GM11168 (cell line): ENCODE results near the gene INTS1.
"Not testable (repeated sequence)": the region's sequence is repeated elsewhere in the genome, so short reads cannot be mapped to it uniquely, and the experiment has no call there.

Experiments used
- in situ Hi-C: fragments of 300-500 bp; cut with MboI; formaldehyde crosslinking; loops from one replicate; pipeline ENCODE4 v1.12.0; 2022; ENCODE audit warnings: low sequenced_read_pairs; ENCODE audit not compliant: unreplicated experiment

Gene INTS1

DNA sequence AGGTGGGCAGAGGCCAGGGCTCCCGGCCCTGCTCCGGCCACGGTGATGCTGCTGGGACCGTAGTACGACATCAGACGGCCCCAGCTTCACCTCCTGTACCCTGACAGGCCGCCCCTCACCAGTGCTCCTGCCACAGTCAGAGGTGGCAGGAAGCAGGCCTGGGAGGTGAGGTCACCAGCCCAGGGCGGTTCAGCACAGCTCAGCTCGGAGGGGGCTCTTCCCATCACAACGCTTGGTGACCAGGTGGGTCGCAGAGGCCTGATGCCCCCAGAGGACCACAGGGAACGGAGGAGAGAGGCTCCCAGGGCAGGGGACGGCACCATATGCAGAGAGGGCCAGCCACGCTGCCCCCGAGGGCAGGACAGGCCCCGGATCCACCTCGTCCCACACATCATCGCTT, 53.8 kb downstream of the INTS1 start:
- in situ Hi-C loops = no loop called here

DNA sequence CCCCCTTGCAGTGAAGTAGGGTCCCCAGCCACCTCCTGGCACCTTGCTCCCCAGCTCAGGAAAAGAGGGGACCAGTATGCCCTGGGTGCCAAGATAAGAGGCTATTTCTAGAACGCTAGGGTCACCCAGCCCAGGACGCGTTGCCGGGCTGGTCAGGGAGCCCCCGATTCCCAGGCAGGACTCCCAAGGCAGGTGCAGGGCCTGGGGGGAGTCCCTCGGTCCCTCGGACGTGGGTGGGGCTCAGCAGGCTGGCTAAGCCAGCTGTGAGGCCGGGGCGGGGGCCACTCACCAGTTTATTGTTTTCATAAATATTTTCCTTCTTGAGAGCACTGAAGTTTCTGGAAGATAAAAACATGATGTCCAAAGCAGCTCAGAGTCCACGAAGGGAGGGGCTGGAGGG, 54.2 kb downstream of the INTS1 start:
- in situ Hi-C loops = no loop called here

DNA sequence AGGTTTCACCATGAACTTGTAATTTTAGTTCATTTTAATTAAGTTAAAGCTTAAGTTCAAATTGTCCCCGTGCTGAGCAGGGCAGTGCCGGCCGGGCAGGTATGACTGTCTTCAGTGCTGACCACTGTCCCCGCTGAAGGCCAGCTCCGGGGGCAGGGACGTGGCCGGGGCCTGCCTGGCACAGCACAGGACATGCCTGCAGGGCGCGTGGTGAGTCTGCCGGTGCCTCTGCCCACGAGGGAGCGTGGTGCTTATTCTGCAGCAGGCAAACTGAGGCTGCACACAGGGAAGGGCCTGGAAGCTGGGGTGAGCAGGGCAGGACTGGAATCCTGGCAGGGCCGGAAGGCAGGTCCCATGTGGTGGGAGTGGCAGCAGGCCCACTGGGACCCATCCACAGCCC, 54.7 kb downstream of the INTS1 start:
- in situ Hi-C loops = no loop called here

DNA sequence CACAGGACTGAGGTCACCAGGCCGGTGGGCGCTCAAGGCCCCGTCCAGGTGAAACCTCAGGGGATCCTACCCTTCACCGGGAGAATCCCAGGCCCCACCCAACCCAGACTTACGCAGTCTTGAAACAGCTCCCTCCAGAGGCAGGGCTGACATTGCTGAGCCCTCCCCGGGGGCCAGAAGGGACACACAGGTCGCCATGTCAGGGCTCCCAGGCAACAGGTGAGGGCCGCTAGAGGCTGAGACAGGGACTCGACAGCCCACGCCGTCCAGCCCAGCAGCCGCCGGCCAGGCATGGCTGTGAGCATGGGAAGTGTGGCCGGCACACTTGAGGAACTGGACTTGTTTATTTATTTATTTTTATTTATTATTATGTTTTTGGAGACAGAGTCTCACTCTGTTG, 55.2 kb downstream of the INTS1 start:
- in situ Hi-C loops = no loop called here

DNA sequence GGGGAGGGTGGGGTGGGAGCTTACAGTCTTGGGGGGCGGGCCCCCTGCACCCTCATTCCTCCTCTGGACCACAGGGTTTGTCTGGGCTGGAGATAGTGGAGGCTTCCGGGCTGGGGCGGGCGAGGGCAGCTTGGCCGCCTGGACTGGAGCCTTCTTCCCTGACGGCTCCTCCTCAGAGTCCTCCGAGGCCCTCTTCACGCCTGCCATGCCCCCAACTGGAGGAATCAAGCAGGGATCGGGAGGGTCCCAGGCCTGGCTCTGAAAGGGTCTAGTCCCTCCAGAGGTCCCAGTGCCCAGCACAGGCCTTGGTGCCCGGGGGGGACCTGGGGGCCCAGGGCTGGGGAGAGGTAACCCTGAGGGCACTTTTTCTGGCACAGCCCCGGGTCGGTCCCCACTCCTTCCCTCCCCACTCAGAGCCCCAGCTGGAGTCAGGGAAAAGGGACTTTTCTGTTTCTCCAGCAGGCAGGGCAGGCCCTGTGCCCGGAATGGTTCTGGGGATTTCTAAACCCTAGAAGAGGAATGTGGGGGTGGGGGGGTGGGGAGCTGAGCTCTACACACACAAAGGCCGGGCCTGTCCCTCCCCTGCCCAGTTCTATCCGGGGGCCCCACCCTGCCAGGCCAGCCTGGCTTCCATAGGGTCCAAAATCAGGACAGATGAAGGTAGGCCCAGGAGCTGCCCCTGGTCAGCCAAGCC, 56.5 kb downstream of the INTS1 start:
- in situ Hi-C loops = no loop called here

DNA sequence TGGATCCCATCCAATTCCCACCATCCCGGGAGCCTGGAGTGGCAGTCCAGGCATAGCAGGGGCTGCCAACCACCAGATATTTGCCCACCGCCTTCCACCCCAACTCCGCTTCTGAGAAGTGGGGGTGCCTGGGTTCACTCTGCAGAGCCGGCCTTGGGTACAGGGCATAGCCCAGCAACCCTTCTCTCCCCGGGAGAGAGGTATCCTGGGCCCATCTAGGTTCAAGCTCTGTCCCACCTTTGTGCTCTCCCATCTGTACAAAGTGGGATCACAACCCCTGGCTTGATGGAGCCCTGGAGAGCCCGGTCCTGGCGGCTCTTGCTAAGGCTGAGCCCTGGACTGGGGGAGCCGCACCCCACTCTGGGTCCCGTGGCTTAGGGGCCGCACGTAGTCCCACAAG, 57.1 kb downstream of the INTS1 start:
- in situ Hi-C loops = no loop called here

DNA sequence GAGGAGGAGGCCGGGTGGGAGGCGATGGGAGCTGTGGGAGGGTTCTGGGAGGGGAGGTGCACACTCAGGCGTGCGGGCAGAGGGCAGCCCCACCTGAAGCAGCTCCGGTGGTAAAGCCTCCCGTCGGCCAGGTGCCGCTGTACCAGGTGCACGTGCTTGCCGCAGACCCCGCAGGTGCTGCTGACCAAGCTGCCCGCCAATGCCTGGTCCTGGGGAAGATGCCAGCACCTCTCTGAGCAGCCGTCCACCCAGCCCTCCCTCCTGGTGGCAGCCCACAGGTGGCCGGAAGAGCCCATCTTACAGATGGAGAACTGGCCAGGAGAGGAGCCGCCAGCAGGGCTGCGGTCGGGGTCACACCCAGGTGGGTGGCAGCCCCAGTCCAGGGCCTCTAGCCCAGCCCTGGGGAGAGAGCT, 57.6 kb downstream of the INTS1 start:
- in situ Hi-C loops = no loop called here

DNA sequence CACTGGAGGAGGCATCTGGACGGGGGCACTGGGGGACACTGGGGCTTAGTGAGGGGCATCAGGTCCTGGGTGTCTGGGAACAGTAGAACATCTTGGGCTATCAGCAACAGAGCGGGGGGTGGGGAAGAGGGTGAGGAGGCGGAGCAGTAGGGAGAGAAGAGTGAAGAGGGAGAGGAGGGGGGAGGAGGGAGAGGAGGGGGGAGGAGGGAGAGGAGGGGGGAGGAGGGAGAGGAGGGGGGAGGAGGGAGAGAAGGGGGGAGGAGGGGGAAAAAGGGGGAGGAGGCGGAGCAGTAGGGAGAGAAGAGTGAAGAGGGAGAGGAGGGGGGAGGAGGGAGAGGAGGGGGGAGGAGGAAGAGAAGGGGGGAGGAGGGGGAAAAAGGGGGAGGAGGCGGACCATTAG, 58.2 kb downstream of the INTS1 start:
- in situ Hi-C loops = not testable (repeated sequence)

DNA sequence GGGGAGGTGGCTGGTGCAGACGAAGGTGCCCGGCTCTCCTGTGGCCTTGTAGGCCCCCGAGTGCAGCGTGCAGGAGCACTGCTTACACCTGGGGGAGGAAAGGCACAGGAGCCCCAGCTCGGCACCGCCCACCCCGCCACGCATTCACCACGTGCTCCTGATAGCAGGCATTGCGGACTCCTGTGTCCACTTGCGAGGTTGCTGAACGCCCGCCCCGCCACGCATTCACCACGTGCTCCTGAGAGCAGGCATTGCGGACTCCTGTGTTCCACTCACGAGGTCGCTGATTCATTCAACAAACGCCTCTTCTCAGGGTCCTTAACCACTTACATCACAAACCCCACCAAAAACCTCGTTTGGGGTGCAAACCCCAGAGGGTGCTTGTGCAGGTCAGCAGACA, 58.8 kb downstream of the INTS1 start:
- in situ Hi-C loops = no loop called here

DNA sequence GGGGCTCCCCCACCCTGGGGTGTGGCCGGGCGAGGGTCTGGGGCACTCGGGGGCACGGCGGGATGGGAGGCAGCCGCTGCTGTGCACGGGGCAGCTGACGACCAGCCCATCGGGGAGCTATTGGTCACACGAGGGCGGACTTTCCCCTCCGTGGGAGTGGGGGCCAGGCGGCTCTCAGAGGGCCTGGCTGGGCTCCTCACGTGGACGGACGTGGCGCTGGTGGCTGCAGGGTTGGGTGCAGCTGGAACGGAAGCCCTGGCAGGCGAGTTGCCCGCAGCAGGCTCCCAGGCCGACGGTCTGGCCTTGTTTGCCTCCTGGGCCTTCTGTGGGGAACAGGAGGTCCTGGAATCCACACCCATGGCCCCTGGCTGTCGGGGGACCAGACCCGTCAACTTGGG, 59.3 kb downstream of the INTS1 start:
- in situ Hi-C loops = no loop called here

DNA sequence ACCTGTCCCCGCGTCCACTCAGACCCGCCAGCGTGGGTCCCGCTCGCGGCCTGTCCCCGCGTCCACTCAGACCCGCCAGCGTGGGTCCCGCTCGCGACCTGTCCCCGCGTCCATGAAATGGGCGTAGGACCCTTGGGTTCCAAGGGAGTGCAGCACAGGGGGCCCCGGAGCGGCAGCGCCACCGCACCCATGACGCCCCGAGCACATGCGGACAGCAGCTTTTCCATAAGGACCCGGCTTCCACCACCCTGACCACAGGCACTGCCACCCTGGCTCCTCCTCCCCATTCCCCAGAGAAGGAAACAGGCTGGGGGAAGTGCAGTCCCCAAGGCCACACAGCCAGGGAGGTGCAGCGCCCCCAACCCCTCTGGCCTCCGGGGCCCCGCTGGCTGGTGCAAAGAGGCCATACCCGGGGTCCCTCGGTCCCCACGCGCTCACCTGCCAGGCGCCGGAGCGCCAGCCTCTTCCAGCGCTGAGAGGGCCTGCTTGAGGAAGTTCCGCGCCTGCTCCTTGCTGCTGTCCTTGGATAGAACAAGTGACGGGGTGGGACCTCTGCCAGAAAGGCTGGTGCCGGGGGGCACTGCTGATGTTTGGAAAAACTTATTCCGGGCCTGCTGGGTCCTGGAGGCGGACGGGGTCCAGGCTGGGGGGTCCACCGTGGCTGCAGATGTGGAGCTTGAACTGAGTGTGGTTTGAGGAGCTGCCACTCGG, 59.8 kb downstream of the INTS1 start:
- in situ Hi-C loops = no loop called here

DNA sequence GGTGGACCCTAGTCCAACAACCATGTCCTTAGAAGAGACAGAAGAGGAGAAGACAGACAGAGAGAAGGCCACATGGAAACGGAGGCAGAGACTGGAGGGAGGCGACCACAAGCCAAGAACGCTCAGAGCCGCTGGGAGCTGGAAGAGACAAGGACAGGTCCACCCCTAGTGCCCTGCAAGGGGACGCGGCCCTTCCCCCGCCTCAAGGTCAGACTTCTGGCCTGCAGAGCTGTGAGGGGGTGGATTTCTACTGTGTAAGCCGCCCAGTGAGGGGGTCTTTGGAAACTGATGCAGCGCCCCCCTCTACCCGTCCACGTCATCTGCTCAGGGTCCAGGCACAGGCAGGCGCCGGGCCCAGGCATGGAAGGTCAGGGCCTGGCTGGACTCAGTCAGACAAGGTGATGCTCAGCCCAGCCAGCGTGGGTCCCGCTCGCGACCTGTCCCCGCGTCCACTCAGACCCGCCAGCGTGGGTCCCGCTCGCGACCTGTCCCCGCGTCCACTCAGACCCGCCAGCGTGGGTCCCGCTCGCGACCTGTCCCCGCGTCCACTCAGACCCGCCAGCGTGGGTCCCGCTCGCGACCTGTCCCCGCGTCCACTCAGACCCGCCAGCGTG, 60.5 kb downstream of the INTS1 start:
- in situ Hi-C loops = not testable (repeated sequence)

DNA sequence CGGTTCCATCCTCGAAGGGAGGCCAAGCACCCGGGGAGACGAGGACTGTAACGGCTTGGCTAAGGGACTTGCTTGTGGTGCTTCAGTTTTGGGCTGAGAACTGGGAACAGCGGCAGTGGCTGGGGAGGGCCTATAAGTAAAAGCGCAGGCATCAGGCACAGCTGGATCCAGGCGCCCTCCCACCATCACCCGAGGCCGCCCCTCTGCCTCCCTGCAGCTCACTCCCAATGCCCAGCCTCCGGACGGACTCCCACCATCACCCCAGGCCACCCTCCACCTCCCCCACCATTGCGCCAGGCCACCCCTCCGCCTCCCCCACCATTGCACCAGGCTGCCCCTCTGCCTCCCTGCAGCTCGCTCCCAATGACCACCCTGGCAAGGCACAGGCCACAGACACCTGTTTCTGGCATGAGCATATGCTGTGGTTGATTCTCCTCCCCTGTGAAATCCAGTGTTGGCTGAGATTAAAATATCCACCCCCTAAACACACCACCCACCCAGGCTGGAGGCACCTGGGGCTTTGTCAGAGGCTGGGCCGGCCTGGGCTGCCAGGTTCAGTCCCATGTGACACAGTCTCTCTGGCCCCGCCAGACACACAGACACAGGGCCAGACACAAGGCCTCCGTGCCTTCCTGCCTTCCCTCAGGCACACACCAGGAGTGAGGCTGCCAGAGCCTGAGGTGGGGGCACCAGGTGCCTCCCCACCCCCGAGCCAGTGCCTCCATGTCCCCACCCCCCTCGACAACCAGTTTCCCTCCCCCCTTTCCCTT, 61.6 kb downstream of the INTS1 start:
- in situ Hi-C loops = no loop called here

DNA sequence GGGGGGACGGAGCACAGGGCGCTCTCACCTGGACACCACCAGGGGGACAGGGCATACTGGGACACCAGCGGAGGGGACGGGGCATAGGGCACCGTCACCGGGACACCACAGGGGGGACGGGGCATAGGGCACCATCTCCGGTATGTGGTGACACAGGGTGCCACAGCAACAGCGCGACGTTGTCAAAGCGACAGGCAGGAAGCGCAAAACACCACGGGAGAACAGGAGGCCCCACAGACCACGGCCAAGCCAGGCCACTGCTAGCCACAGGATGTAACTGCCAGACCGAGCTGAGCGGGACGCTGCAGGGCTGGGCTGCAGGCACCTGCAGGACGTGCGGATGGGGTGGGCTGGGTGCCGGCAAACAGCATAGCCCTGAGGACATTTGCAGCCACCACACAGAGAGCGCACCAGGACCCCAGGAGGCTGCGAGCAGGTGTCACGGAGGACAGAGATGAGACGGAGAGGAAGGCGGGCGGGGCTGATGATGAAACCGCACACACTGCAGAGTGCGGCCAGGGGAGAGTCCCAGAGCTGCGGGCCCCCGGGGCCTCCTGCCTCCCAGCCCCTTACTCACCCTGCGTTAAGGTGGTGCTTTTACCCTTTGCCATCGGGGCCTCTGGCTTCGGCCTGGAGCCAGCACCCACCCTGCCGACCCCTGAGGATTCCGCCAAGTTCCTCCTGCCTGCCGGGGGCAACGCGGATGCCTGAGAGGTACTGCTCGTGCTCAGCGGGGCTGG, 62.4 kb downstream of the INTS1 start:
- in situ Hi-C loops = no loop called here

DNA sequence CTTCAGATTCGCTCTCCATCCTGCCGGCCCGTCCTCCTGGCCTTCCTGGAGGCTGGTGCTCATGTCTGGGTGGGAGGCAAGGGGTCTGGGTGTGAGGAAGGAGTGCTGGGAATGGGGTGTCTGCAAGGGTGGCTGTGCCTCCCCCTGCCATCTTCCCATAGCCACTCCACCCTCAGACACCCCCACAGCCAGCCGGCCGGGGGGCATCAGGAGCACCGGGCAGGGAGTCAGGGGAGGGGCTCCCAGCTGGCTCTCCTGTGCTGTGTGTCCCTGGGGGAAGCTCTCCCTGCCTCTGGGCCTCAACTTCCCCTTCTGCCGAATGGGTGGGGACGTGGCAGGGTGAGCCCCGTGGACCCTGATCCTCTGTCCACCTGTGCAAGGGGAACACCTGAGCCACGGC, 63.6 kb downstream of the INTS1 start:
- in situ Hi-C loops = no loop called here

DNA sequence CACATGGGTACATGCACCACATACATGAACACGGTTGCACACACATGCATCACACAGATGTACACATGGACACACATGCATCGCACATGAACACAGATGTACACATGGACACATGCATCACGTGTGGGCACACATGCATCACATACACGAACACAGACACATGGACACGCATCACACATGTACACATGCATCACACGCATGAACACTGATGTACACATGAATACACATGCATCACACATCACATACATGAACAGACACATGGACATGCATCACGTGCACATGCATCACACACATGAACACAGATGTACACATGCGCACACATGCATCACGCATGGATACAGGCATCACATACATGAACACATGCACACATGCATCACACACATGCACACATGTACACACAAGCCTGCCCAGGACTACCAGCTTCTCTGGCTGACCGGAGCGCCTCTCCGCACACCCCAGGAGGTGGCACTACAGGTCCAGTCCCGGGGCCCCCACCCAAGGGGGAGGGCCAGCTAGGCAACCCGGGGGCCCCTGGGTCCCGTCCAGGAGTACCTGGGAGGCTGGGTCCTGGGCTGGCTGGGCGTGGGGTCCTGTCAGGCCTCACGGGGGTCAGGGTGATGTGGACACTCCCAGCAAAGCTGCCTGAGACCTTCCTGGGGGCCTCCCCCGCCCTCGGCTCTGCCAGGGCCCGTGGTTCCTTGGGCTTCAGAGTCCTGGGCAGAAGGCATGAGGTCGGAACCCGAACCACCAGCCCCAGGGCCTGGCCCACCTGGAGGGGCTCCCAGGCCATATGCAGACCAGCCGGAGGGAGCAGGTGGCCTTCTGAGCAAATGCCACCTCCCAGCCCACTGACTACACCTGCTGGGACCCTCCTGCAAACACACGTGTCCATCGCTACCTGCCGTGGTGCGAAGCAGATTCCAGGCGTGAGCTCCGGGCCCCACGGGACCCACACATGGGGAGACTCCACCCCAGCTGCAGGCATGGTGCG, 64.5 kb downstream of the INTS1 start:
- in situ Hi-C loops = no loop called here

DNA sequence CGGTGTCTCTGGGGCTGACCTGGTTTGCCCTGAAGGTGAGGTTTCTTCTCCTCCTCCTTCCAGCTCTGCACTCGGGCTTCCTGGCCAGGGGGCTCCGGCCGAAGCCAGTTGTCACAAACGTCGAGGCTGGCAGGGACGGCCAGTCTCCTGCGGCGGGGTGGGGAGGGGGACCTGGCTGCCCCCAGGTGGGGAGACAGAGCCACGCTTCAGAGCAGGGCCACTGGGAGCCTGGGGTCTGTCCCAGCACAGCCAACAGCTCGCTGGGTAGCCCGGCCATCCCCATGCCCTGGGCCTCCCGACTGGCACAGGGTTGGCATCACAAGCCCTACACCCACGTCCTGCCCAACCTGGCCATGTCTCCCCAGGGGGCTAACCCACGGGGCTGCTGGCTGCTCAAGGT, 65.4 kb downstream of the INTS1 start:
- in situ Hi-C loops = no loop called here

DNA sequence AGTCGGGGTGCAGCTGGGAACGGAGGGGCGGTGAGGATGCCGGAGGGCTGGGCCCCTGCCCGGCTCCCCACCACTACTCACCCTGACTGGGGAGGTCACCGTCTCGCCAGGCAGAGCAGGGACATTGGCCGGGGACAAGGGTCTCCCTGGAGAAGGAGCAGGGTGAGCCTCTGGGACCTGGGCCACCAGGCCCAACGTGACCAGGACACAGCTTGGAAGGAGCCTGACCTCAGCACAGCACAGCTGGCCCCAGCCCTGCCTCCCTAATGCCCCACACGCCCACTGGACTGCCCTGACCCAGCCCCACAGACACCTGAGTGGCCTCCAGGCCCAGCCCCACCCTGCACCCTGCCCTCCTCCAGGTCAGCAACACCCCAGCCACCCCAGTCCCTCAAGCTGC, 66.0 kb downstream of the INTS1 start:
- in situ Hi-C loops = no loop called here
